ENCODE data around the gene ANXA4. TPM values are rescaled to one million over a fixed set of nuclear protein-coding genes. Genes with fewer than 3 reads are reported as not detected.
A peak's percentile ranks its signal among the peaks of the same experiment; 100 is the strongest.

Gene ANXA4
- total and polyA plus RNA-seq, 2 of the 13 experiments (the other 11 are each of a cell fraction or from before 2014, with no cell fraction given): 155 to 168 TPM

GRCh38 chr2:69781321-69782248 is 39.7 kb downstream of the ANXA4 start (continued):
- TF ChIP-seq RNF219 (CRISPR knock-in tag; IDR thresholded peaks at IDR 0.05) (no peak), BCL6 (CRISPR knock-in tag; IDR thresholded peaks at IDR 0.05) (peak; percentile 97), REPIN1 (CRISPR knock-in tag; IDR thresholded peaks at IDR 0.05; ENCODE audit: borderline replicate concordance, low read depth) (peak; percentile 85; the same call in 1 of the 2 replicates), PAX8 (CRISPR knock-in tag; IDR thresholded peaks at IDR 0.05; ENCODE audit: borderline replicate concordance) (no peak), CENPT (CRISPR knock-in tag; IDR thresholded peaks at IDR 0.05; ENCODE audit: low read depth) (no peak), DMAP1 (CRISPR knock-in tag; IDR thresholded peaks at IDR 0.05) (peak; percentile 67; the same call in 1 of the 2 replicates), ZNF280B (CRISPR knock-in tag; IDR thresholded peaks at IDR 0.05; ENCODE audit: borderline replicate concordance) (no peak), TAF15 (IDR thresholded peaks at IDR 0.05; ENCODE audit: low read depth, low read length, poor library complexity, severe bottlenecking) (no peak), ZNF773 (CRISPR knock-in tag; IDR thresholded peaks at IDR 0.05; ENCODE audit: borderline replicate concordance) (no peak), ZNF619 (CRISPR knock-in tag; IDR thresholded peaks at IDR 0.05) (no peak), SOX5 (CRISPR knock-in tag; IDR thresholded peaks at IDR 0.05; ENCODE audit: borderline replicate concordance) (peak; percentile 96), ZSCAN20 (CRISPR knock-in tag; IDR thresholded peaks at IDR 0.05; ENCODE audit: borderline replicate concordance) (0 out of 2 replicates have a peak, but pooled peaks have one; percentile 20), HCFC1 (IDR thresholded peaks at IDR 0.05; ENCODE audit: low read depth, low read length) (no peak), ZNF501 (CRISPR knock-in tag; IDR thresholded peaks at IDR 0.05) (peak; percentile 48; the same call in 1 of the 2 replicates), TERF1 (CRISPR knock-in tag; IDR thresholded peaks at IDR 0.05) (no peak), CENPX (CRISPR knock-in tag; IDR thresholded peaks at IDR 0.05) (no peak), ZNF546 (CRISPR knock-in tag; conservative IDR thresholded peaks at IDR 0.05) (no peak), MAFG (CRISPR knock-in tag; IDR thresholded peaks at IDR 0.05) (no peak), ZNF143 (CRISPR knock-in tag; IDR thresholded peaks at IDR 0.05) (no peak), ZNF317 (CRISPR knock-in tag; IDR thresholded peaks at IDR 0.05) (peak; percentile 32; the same call in 1 of the 2 replicates), ZNF883 (CRISPR knock-in tag; IDR thresholded peaks at IDR 0.05; ENCODE audit: not compliant biosample characterization) (no peak), DZIP1 (CRISPR knock-in tag; IDR thresholded peaks at IDR 0.05) (no peak)

Data from HepG2 (cell line).